ENCODE data around the gene DUXA. TPM values are rescaled to one million over a fixed set of nuclear protein-coding genes. Genes with fewer than 3 reads are reported as not detected.
A peak's percentile ranks its signal among the peaks of the same experiment; 100 is the strongest.
"Not testable (repeated sequence)": the region's sequence is repeated elsewhere in the genome, so short reads cannot be mapped to it uniquely, and the experiment has no call there.

Gene DUXA
- total and polyA plus RNA-seq, 4 donors: 0.36 TPM; not detected in 3

DNA sequence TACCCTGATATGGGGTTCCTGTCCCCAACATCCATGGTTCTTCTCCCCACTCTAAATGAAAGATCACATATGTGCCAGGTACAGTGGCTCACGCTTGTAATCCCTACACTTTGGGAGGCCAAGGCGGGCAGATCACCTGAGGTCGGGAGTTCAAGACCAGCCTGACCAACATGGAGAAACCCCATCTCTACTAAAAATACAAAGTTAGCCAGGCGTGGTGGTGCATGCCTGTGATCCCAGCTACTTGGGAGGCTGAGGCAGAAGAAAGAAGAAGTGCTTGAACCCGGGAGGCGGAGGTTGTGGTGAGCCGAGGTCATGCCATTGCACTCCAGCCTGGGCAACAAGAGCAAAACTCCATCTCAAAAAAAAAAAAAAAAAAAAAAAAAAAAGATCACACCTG is 53.8 kb downstream of the DUXA start:
- DNase-seq; intact Hi-C loops (cut with DNase I); H3K4me1 ChIP-seq (ENCODE audit: control insufficient read depth in 1 of 2, insufficient read depth in 2 of 2, low read length in 2 of 2); H3K4me3 ChIP-seq (ENCODE audit: low read length in 2 of 2); H3K36me3 ChIP-seq (ENCODE audit: control insufficient read depth in 1 of 2, insufficient read depth in 2 of 2, low read length in 1 of 2); ATAC-seq (ENCODE audit: low FRiP score); H3K27me3 ChIP-seq (ENCODE audit: control insufficient read depth in 1 of 2, insufficient read depth in 2 of 2, low read length in 1 of 2); H3K27ac ChIP-seq (ENCODE audit: low read depth in 1 of 2, low read length in 2 of 2); H3K9me3 ChIP-seq (ENCODE audit: control insufficient read depth, low read length): not testable (repeated sequence)
- WGBS, 2 donors: 74 to 78% methylated on average over 7 of the region's 7 CpGs

DNA sequence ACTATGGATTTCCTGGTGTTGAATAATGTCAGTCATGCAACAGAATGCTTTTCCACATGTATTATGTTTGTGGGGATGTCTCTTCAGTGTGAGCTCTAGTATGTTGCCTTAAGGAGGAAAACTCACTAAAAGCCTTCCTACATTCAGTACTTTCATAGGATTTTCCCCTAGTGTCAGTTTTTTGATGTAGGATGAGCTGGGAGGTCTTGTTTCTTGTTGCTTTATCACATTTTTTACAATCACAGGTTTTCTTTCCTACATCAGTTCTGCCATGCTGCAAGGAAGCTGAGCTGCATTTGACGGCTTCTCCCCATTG is 56.0 kb downstream of the DUXA start:
- no peak for DNase-seq
- H3K9me3 ChIP-seq (ENCODE audit: control insufficient read depth, low read length): peaks cover 4% of the 10 kb centered on the region
- H3K27me3 ChIP-seq (ENCODE audit: control insufficient read depth in 1 of 2, insufficient read depth in 2 of 2, low read length in 1 of 2): peaks cover 0 to 1% of the 10 kb centered on the region in 2 donors
- no peak for ATAC-seq (ENCODE audit: low FRiP score)
- peak overlapping the region in 1 of 2 donors; percentile 5 for H3K4me3 ChIP-seq (ENCODE audit: low read length in 2 of 2)
- no peaks in the 10 kb centered on the region for H3K36me3 ChIP-seq (ENCODE audit: control insufficient read depth in 1 of 2, insufficient read depth in 2 of 2, low read length in 1 of 2)
- intact Hi-C loops (cut with DNase I): no loop called here
- WGBS, 2 donors: 99 to 100% methylated on average over 1 of the region's 1 CpG
- no peak overlapping the region for H3K27ac ChIP-seq (ENCODE audit: low read depth in 1 of 2, low read length in 2 of 2)
- no peaks in the 10 kb centered on the region for H3K4me1 ChIP-seq (ENCODE audit: control insufficient read depth in 1 of 2, insufficient read depth in 2 of 2, low read length in 2 of 2)

DNA sequence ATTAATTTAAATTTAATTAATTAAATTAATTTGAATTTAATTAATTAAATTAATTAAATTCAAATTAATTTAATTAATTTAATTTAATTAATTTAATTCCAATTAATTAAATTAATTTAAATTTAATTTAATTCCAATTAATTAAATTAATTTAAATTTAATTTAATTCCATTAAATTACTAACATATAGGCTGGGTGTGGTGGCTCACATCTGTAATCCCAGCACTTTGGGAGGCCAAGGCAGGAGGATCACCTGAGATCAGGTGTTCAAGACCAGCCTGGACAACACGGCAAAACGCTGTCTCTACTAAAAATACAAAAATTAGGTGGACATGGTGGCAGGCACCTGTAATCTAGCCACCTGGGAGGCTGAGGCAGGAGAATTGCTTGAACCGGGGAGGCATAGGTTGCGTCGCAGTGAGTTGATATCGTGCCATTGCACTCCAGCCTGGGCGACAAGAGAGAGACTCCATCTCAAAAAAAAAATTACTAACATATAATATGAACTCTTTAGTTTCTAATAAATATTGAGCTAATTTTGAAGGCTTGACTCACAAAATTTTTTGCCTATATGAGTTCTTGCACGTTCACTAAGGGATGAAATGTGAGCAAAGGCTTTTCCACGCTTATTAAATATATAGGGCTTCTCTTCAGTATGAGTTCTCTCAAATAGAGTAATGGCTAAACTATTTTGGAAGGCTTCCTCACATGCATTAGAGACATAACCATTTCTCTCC is 56.5 kb downstream of the DUXA start:
- intact Hi-C loops (cut with DNase I): no loop called here
- H3K9me3 ChIP-seq (ENCODE audit: control insufficient read depth, low read length): peaks cover 4% of the 10 kb centered on the region

DNA sequence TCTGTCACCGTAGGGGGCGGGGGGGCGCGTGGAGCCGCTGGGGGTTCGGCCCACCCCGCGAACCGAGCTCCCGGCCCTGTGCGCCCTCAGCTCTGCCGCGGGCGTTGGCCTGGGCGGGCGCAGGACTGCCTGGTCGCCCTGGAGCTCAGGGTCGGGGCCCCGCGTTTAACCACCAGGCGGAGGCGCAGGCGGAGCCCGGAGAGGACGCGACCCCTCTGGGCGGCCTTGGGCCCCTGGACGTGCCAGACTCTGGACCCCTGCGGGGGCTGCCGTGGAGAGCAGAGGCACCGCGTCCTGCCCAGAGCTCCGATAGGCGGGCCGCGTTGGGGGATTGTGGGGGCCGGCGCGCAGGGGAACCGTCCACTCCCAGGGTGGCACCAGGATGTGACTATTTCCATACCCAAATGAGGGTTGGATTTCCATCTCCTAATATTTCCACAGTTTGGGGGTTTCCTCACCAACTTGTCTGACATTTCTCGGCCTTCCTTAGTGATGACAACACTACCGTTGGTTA is 60.5 kb downstream of the DUXA start:
- 6% methylated on average over 25 to 42 of the region's 42 CpGs for WGBS, 2 donors
- no peak for ATAC-seq (ENCODE audit: low FRiP score)
- no peak overlapping the region for H3K4me3 ChIP-seq (ENCODE audit: low read length in 2 of 2)

More for the DNA sequence above, 56.5 kb downstream of the DUXA start:
- H3K4me1 ChIP-seq (ENCODE audit: control insufficient read depth in 1 of 2, insufficient read depth in 2 of 2, low read length in 2 of 2): no peaks in the 10 kb centered on the region
- WGBS, 2 donors: 85 to 90% methylated on average over 9 of the region's 9 CpGs
- no peaks in the 10 kb centered on the region for H3K36me3 ChIP-seq (ENCODE audit: control insufficient read depth in 1 of 2, insufficient read depth in 2 of 2, low read length in 1 of 2)
- ATAC-seq (ENCODE audit: low FRiP score) (no peak), DNase-seq (no peak)
- H3K4me3 ChIP-seq (ENCODE audit: low read length in 2 of 2): peak overlapping the region in 1 of 2 donors; percentile 5
- H3K27ac ChIP-seq (ENCODE audit: low read depth in 1 of 2, low read length in 2 of 2): no peak overlapping the region
- peaks cover 0 to 2% of the 10 kb centered on the region in 2 donors for H3K27me3 ChIP-seq (ENCODE audit: control insufficient read depth in 1 of 2, insufficient read depth in 2 of 2, low read length in 1 of 2)

DNA sequence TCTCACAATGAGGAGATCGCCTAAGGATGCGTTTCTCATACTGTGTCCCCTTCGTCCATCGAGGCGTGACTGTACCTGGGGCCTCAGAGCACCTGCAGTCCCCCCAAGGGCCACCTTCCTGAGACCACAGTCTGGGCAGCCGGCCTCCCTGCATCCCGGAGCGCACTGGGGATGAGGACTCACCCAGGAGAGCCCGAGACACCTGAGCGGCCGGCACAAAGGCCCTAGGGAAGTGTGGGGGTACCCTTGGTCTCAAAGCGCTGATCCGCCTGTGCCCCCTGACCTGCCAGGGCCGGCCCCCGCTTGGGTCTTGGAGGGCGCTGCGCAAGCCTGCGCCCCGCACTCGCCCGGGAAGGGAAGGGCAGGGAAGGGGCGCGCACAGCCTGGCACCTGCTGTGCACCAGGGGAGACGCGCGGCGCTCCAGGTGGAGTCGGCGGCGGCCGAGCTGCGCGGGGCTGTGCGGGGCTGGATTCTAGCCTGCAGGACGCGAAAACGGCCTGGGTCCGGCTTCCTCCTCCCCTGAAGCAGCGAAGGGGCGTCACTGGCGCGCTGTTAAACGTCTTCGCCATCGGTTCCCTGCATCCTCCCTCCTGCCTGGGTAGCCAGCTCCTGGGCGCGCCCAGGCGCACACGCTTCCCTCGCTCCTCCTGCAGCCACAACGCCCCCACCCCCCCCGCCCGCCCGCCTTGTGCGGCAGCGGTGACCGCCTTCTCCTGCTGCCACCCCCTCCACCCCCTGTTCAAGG is 61.1 kb downstream of the DUXA start:
- DNase-seq (no peak), ATAC-seq (ENCODE audit: low FRiP score) (no peak)
- H3K9me3 ChIP-seq (ENCODE audit: control insufficient read depth, low read length): no peaks in the 10 kb centered on the region
- H3K4me3 ChIP-seq (ENCODE audit: low read length in 2 of 2): no peak overlapping the region
- 6 to 9% methylated on average over 43 to 57 of the region's 57 CpGs for WGBS, 2 donors
- no peak overlapping the region for H3K27ac ChIP-seq (ENCODE audit: low read depth in 1 of 2, low read length in 2 of 2)
- no peaks in the 10 kb centered on the region for H3K36me3 ChIP-seq (ENCODE audit: control insufficient read depth in 1 of 2, insufficient read depth in 2 of 2, low read length in 1 of 2)
- intact Hi-C loops (cut with DNase I): loop anchor here (10.0 kb wide), 1 partner anchor 1049 kb away; the partner anchor contains the start of gene ZNF329 (in 2 of the 2)
- no peaks in the 10 kb centered on the region for H3K4me1 ChIP-seq (ENCODE audit: control insufficient read depth in 1 of 2, insufficient read depth in 2 of 2, low read length in 2 of 2)
- H3K27me3 ChIP-seq (ENCODE audit: control insufficient read depth in 1 of 2, insufficient read depth in 2 of 2, low read length in 1 of 2): peaks cover 0 to 2% of the 10 kb centered on the region in 2 donors

More for the DNA sequence above, 60.5 kb downstream of the DUXA start:
- Histone ChIP-seq H3K27me3 (ENCODE audit: control insufficient read depth in 1 of 2, insufficient read depth in 2 of 2, low read length in 1 of 2) (peaks cover 0 to 2% of the 10 kb centered on the region in 2 donors), H3K9me3 (ENCODE audit: control insufficient read depth, low read length) (peaks cover 1% of the 10 kb centered on the region), H3K36me3 (ENCODE audit: control insufficient read depth in 1 of 2, insufficient read depth in 2 of 2, low read length in 1 of 2) (no peaks in the 10 kb centered on the region), H3K4me1 (ENCODE audit: control insufficient read depth in 1 of 2, insufficient read depth in 2 of 2, low read length in 2 of 2) (no peaks in the 10 kb centered on the region), H3K27ac (ENCODE audit: low read depth in 1 of 2, low read length in 2 of 2) (no peak overlapping the region)
- no peak for DNase-seq
- intact Hi-C loops (cut with DNase I): loop anchor here (10.0 kb wide), 1 partner anchor 1048 kb away; the partner anchor contains the start of gene ZNF329 (in 2 of the 2)

Other genes starting within 250 kb of the DUXA start
- not detected for gene USP29, start 47.5 kb downstream of the DUXA start, total RNA-seq
- gene USP29, start 47.5 kb downstream of the DUXA start, polyA plus RNA-seq: not detected
- not detected for gene ZIM3, start 22.3 kb downstream of the DUXA start, total RNA-seq
- not detected for gene ZIM3, start 22.3 kb downstream of the DUXA start, polyA plus RNA-seq
- 10 to 100 TPM; 44.4 to 48.8 TPM for gene ZNF264, start 24.0 kb upstream of the DUXA start, total RNA-seq
- gene ZNF264, start 24.0 kb upstream of the DUXA start, polyA plus RNA-seq: 1 to 10 TPM; 1.6 to 6.6 TPM
- 1 to 10 TPM; 1.3 to 3.5 TPM for gene AURKC, start 63.5 kb upstream of the DUXA start, total RNA-seq
- 1 to 10 TPM in 1 of 2 donors, under 1 TPM in 1; 0.63 to 2.9 TPM for gene AURKC, start 63.5 kb upstream of the DUXA start, polyA plus RNA-seq
- 10 to 100 TPM; 19.0 to 19.8 TPM for gene ZNF805, start 73.1 kb upstream of the DUXA start, total RNA-seq
- under 1 TPM; 0.38 to 0.41 TPM for gene ZNF805, start 73.1 kb upstream of the DUXA start, polyA plus RNA-seq
- gene ZNF460, start 113.0 kb upstream of the DUXA start, total RNA-seq: 10 to 100 TPM; 65.8 to 75.3 TPM
- gene ZNF460, start 113.0 kb upstream of the DUXA start, polyA plus RNA-seq: 1 to 10 TPM; 1.4 to 3.9 TPM
- 1 to 10 TPM; 8.2 to 8.9 TPM for gene ZNF543, start 153.0 kb upstream of the DUXA start, total RNA-seq
- gene ZNF543, start 153.0 kb upstream of the DUXA start, polyA plus RNA-seq: 1 to 10 TPM in 1 of 2 donors, under 1 TPM in 1; 0.38 to 1.7 TPM
- 10 to 100 TPM in 1 of 2 donors, 1 to 10 TPM in 1; 9.7 to 11.0 TPM for gene ZNF304, start 183.8 kb upstream of the DUXA start, total RNA-seq
- gene ZNF304, start 183.8 kb upstream of the DUXA start, polyA plus RNA-seq: 1 to 10 TPM; 1.8 to 4.5 TPM
- 10 to 100 TPM in 1 of 2 donors, 1 to 10 TPM in 1; 8.3 to 13.4 TPM for gene TRAPPC2B, start 196.1 kb upstream of the DUXA start, total RNA-seq
- 10 to 100 TPM; 17.9 to 28.2 TPM for gene TRAPPC2B, start 196.1 kb upstream of the DUXA start, polyA plus RNA-seq
- gene ZNF547, start 196.1 kb upstream of the DUXA start, total RNA-seq: 1 to 10 TPM; 2.6 to 2.7 TPM
- gene ZNF547, start 196.1 kb upstream of the DUXA start, polyA plus RNA-seq: 1 to 10 TPM; 1.8 to 2.6 TPM
- gene ZNF548, start 222.4 kb upstream of the DUXA start, total RNA-seq: 10 to 100 TPM; 23.4 to 29.0 TPM
- 1 to 10 TPM; 2.3 to 7.1 TPM for gene ZNF548, start 222.4 kb upstream of the DUXA start, polyA plus RNA-seq
- 10 to 100 TPM; 15.2 to 15.8 TPM for gene ZNF17, start 243.7 kb upstream of the DUXA start, total RNA-seq
- gene ZNF17, start 243.7 kb upstream of the DUXA start, polyA plus RNA-seq: 1 to 10 TPM; 2.1 to 3.7 TPM